ENCODE measurements around the gene LAPTM4A. TPM values are rescaled to one million over a fixed set of nuclear protein-coding genes. Genes with fewer than 3 reads are reported as not detected.
A peak's percentile ranks its signal among the peaks of the same experiment; 100 is the strongest.
"Not testable (repeated sequence)": the region's sequence is repeated elsewhere in the genome, so short reads cannot be mapped to it uniquely, and the experiment has no call there.

LAPTM4A gene
- polyA plus RNA-seq, 3 donors, result 167 to 266 (median 175) TPM

DNA sequence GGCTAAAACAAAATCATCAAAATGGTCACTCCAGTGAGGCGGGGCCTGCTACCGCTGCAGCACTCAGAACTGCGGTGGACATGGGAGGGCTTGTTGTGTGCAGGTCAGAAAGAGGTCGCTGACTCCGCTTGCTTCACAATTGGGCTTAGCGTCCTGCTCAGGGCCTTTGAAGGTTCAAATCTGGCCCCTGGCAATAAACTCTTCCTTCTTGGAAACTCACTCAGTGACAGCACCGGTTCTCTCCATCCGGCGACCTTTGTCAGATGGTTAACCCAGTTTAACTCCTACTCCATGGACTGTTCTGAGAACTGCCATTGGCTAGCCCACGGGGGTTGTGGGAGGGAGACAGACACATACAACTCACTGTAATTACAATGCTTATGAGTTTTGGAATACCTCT, 29.0 kb upstream of the LAPTM4A start:
- no peak overlapping the region for H3K27ac ChIP-seq (ENCODE audit: low read depth, low read length)
- 64 to 88% (median 82%) methylated on average over 10 of the region's 10 CpGs for WGBS, 3 donors

DNA sequence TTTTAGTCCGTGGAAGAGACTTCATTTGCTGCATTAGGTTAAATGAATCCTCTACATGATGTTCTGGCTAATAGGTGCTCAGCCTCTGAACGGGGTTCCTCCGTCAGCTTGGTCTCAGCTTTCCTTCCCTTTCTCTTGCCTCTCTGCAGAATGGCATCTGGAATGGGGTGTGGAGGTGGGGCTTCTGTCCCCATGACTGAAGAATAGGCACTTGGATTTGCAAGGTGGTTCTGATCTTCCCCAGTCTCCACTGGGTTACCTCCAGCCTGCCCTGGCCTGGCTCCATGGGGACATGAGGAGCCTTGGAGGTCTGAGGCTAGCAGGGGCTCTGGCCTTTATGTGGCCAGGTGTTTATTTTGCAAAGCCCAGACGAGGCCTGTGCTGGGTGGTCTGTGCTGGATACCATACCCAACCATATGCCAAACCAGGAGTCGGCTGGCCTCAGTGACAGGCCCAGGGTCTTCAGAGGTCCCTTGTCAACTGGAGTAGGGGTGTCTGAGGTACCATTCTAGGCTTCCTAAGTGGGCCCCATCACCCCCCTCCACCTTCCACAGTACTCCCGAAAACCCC, 28.2 kb upstream of the LAPTM4A start:
- no peak overlapping the region for H3K27ac ChIP-seq (ENCODE audit: low read depth, low read length)
- WGBS, 3 donors, result 87 to 93% (median 89%) methylated on average over 6 of the region's 6 CpGs

GRCh38 chr2:20077411-20077940, 26.0 kb upstream of the LAPTM4A start:
- WGBS, 3 donors, result 89 to 92% (median 90%) methylated on average over 4 of the region's 4 CpGs

GRCh38 chr2:20076757-20077156, 25.3 kb upstream of the LAPTM4A start:
- 84 to 91% (median 88%) methylated on average over 6 of the region's 6 CpGs for WGBS, 3 donors

More at GRCh38 chr2:20077411-20077940, 26.0 kb upstream of the LAPTM4A start:
- H3K27ac ChIP-seq (ENCODE audit: low read depth, low read length), result no peak overlapping the region

GRCh38 chr2:20074901-20075300, 23.5 kb upstream of the LAPTM4A start:
- WGBS, 3 donors, result 67 to 77% (median 76%) methylated on average over 8 of the region's 8 CpGs
- no peak overlapping the region for H3K27ac ChIP-seq (ENCODE audit: low read depth, low read length)

More at GRCh38 chr2:20076757-20077156, 25.3 kb upstream of the LAPTM4A start:
- H3K27ac ChIP-seq (ENCODE audit: low read depth, low read length), result no peak overlapping the region

- 34 to 59% (median 53%) methylated on average over 9 of the region's 9 CpGs for WGBS, 3 donors
- not testable (repeated sequence) for H3K27ac ChIP-seq (ENCODE audit: low read depth, low read length)
Observed at GRCh38 chr2:20074046-20074648, 22.7 kb upstream of the LAPTM4A start.

- 20 to 68% (median 60%) methylated on average over 2 of the region's 2 CpGs for WGBS, 3 donors
Observed at GRCh38 chr2:20073460-20073859, 22.0 kb upstream of the LAPTM4A start.

GRCh38 chr2:20072436-20073158, 21.2 kb upstream of the LAPTM4A start:
- WGBS, 3 donors, result 65 to 85% (median 77%) methylated on average over 7 of the region's 7 CpGs

More at GRCh38 chr2:20073460-20073859, 22.0 kb upstream of the LAPTM4A start:
- no peak overlapping the region for H3K27ac ChIP-seq (ENCODE audit: low read depth, low read length)

GRCh38 chr2:20071397-20072383, 20.3 kb upstream of the LAPTM4A start:
- 29 to 51% (median 45%) methylated on average over 14 of the region's 14 CpGs for WGBS, 3 donors
- H3K27ac ChIP-seq (ENCODE audit: low read depth, low read length), result peak overlapping the region; percentile 13

More at GRCh38 chr2:20072436-20073158, 21.2 kb upstream of the LAPTM4A start:
- H3K27ac ChIP-seq (ENCODE audit: low read depth, low read length), result no peak overlapping the region

DNA sequence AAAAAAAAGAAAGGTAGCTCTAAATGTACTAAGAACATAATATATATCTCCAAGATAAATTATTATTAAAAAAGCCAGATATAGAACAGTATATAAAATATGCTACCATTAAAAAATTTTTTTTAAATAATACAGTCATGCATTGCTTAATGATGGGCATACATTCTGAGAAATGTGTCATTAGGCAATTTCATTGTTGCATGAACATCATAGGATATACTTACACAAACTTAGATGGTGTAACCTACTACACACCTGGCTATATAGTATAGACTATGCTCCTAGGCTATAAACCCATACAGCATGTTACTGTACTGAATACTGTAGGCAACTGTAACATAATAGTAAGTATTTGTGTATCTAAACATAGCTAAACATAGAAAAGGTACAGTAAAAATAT, 18.3 kb upstream of the LAPTM4A start:
- no peak overlapping the region for H3K27ac ChIP-seq (ENCODE audit: low read depth, low read length)

GRCh38 chr2:20067992-20068584, 16.7 kb upstream of the LAPTM4A start:
- 60 to 88% (median 70%) methylated on average over 3 of the region's 3 CpGs for WGBS, 3 donors
- no peak overlapping the region for H3K27ac ChIP-seq (ENCODE audit: low read depth, low read length)

GRCh38 chr2:20065885-20066602, 14.6 kb upstream of the LAPTM4A start:
- 47 to 58% (median 49%) methylated on average over 6 of the region's 6 CpGs for WGBS, 3 donors
- no peak overlapping the region for H3K27ac ChIP-seq (ENCODE audit: low read depth, low read length)

DNA sequence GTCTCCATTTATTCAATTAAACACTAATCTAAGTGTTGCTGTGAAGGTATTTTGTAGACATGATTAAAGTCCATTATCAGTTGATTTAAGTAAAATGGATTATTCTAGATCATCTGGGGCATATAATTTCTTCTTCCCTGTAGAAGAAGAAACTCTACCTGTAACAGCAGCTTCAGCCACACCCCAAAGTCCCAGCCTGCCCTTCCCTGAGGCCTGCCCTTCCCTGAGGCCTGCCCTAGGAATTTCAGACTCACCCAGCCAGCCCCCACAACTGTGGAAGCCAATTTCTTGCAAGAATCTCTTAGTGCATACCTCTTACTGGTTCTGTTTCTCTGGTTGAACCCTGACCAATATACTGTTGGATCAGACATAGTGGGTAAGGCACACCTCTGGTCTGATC, 13.4 kb upstream of the LAPTM4A start:
- no peak overlapping the region for H3K27ac ChIP-seq (ENCODE audit: low read depth, low read length)

- WGBS, 3 donors, result 94 to 97% (median 95%) methylated on average over 3 of the region's 3 CpGs
- H3K27ac ChIP-seq (ENCODE audit: low read depth, low read length), result no peak overlapping the region
Observed at GRCh38 chr2:20064421-20064820, 13.0 kb upstream of the LAPTM4A start.

DNA sequence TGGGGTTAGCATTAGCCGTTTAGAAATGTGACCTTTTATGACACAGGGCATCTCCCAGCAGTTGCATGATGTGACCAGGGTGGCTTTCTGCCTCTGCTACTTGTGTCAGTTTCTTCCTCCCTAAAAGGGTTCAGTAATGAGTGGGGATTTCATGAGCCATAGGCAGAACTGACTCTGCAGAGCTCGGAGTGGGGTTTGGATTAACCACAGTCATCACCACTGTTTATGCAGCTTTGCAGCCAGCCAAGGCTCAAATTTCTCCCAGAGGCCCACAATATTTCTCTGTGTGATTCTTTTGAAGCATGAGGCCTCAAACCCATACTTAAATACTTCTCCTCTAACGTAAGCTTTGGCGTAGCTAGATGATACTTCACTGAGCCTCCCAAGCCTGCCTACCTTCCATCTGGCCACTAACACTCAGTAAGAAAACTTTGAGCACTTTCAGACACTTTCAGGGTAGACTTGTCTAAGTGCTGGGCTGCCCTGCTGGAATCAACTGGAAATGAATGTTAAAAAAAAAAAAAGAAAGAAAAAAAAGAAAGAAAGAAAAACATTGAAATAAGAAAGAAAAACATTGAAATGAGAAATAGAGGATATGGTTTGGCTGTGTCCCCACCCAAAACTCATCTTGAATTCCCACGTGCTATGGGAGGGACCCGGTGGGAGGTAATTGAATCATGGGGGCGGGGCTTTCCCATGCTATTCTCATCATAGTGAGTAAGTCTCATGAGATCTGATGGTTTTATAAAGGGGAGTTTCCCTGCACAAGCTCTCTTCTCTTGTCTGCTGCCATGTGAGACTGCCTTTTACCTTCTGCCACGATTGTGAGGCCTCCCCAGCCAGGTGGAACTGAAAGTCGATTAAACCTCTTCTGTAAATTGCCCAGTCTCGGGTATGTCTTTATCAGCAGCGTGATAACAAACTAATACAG, 11.5 kb upstream of the LAPTM4A start:
- WGBS, 3 donors, result 60 to 81% (median 72%) methylated on average over 11 of the region's 11 CpGs

DNA sequence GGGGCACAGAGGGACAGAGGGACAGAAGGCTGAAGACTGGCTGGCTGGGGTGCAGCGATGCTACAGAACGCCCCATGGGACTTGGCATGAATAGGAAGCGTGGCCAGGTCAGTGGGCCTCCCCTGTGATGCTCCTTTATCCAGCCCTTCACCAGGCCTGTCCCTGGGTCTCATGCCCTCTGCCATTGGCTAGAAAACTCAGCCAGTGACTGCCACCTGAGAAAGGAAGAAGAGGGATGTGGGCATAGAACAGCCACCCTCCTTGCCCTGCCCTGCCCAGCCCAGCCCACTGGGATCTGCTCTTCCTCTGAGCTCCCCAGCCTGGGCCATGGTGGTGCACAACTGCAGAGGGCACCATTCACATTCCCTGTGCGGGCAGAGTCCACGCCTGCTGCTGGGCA, 10.5 kb upstream of the LAPTM4A start:
- H3K27ac ChIP-seq (ENCODE audit: low read depth, low read length), result no peak overlapping the region
- 95 to 99% (median 97%) methylated on average over 5 of the region's 5 CpGs for WGBS, 3 donors

More for the DNA sequence above, 11.5 kb upstream of the LAPTM4A start:
- H3K27ac ChIP-seq (ENCODE audit: low read depth, low read length), result no peak overlapping the region

All from adipose tissue (tissue), 3 donors.